NCI-H187 treated with DMSO at 0.1 percent for 48 hours (cell line): ENCODE data around the gene FBH1.
"Not testable (repeated sequence)": the region's sequence is repeated elsewhere in the genome, so short reads cannot be mapped to it uniquely, and the experiment has no call there.

Experiments
- DNase-seq: peaks from one replicate; lab custom pipeline; 2025; lab: John Stamatoyannopoulos, UW

FBH1 gene

GRCh38 chr10:5904227-5904626 lies 14.2 kb downstream of the FBH1 start:
- no peak for DNase-seq

- DNase-seq, result no peak
These were observed 15.9 kb downstream of the FBH1 start for GRCh38 chr10:5905854-5906507.

- DNase-seq, result no peak
These were observed 16.6 kb downstream of the FBH1 start for GRCh38 chr10:5906651-5907050.

GRCh38 chr10:5908676-5909075 lies 18.6 kb downstream of the FBH1 start:
- DNase-seq, result not testable (repeated sequence)

- no peak for DNase-seq
These were observed 20.5 kb downstream of the FBH1 start for GRCh38 chr10:5910323-5911100.

GRCh38 chr10:5911670-5912069 lies 21.6 kb downstream of the FBH1 start:
- no peak for DNase-seq

GRCh38 chr10:5913736-5914135 lies 23.7 kb downstream of the FBH1 start:
- DNase-seq, result no peak

- DNase-seq, result no peak
These were observed 25.4 kb downstream of the FBH1 start for GRCh38 chr10:5915451-5915850.

- DNase-seq, result no peak
These were observed 27.3 kb downstream of the FBH1 start for GRCh38 chr10:5917305-5917704.

GRCh38 chr10:5918763-5919162 lies 28.7 kb downstream of the FBH1 start:
- DNase-seq, result no peak

GRCh38 chr10:5919568-5919967 lies 29.5 kb downstream of the FBH1 start:
- no peak for DNase-seq

GRCh38 chr10:5921746-5922145 lies 31.7 kb downstream of the FBH1 start:
- DNase-seq, result no peak

- DNase-seq, result no peak
These were observed 34.8 kb downstream of the FBH1 start for GRCh38 chr10:5924889-5925288.

GRCh38 chr10:5927306-5927705 lies 37.3 kb downstream of the FBH1 start:
- DNase-seq, result no peak

- DNase-seq, result no peak
These were observed 39.4 kb downstream of the FBH1 start for GRCh38 chr10:5929442-5929841.

GRCh38 chr10:5930272-5930671 lies 40.2 kb downstream of the FBH1 start:
- no peak for DNase-seq

- no peak for DNase-seq
These were observed 42.3 kb downstream of the FBH1 start for GRCh38 chr10:5932345-5932744.

- no peak for DNase-seq
These were observed 44.0 kb downstream of the FBH1 start for GRCh38 chr10:5933909-5934546.

- no peak for DNase-seq
These were observed 45.6 kb downstream of the FBH1 start for GRCh38 chr10:5935628-5936027.

- no peak for DNase-seq
These were observed 47.0 kb downstream of the FBH1 start for GRCh38 chr10:5937016-5937415.

GRCh38 chr10:5938291-5938690 lies 48.2 kb downstream of the FBH1 start:
- no peak for DNase-seq

- DNase-seq, result no peak
These were observed 50.8 kb downstream of the FBH1 start for GRCh38 chr10:5940807-5941218.

- no peak for DNase-seq
These were observed 51.5 kb downstream of the FBH1 start for GRCh38 chr10:5941579-5941978.
